NB4 (cell line): ENCODE results near the gene KHK.
A peak's percentile ranks its signal among the peaks of the same experiment; 100 is the strongest.
"Not testable (repeated sequence)": the region's sequence is repeated elsewhere in the genome, so short reads cannot be mapped to it uniquely, and the experiment has no call there.

ENCODE experiments used
- DNase-seq: peaks from one replicate; pipeline ENCODE4 v3.0.0; 2010; ENCODE audit warnings: low read depth
- H3K4me3 ChIP-seq: one replicate; pipeline ENCODE4 v1.5.1; 2011; ENCODE audit warnings: mild to moderate bottlenecking, low read depth, low read length, moderate library complexity
- MYC ChIP-seq: IDR thresholded peaks from 2 replicates; pipeline ENCODE4 v1.6.1; 2011; ENCODE audit warnings: low read depth, low read length
- POLR2A ChIP-seq: IDR thresholded peaks from 2 replicates; pipeline ENCODE4 v1.6.1; 2011; ENCODE audit warnings: mild to moderate bottlenecking; ENCODE audit not compliant: insufficient read length; ENCODE audit errors: extremely low read depth
- TF ChIP-seq, protein P1 (sequence below): IDR thresholded peaks from 2 replicates; pipeline ENCODE4 v1.6.1; 2011; ENCODE audit warnings: low read depth, low read length
- TF ChIP-seq, protein P2 (sequence below): IDR thresholded peaks from one replicate; pipeline ENCODE4 v1.5.1; 2012; ENCODE audit warnings: low read depth, low read length

The KHK gene

DNA sequence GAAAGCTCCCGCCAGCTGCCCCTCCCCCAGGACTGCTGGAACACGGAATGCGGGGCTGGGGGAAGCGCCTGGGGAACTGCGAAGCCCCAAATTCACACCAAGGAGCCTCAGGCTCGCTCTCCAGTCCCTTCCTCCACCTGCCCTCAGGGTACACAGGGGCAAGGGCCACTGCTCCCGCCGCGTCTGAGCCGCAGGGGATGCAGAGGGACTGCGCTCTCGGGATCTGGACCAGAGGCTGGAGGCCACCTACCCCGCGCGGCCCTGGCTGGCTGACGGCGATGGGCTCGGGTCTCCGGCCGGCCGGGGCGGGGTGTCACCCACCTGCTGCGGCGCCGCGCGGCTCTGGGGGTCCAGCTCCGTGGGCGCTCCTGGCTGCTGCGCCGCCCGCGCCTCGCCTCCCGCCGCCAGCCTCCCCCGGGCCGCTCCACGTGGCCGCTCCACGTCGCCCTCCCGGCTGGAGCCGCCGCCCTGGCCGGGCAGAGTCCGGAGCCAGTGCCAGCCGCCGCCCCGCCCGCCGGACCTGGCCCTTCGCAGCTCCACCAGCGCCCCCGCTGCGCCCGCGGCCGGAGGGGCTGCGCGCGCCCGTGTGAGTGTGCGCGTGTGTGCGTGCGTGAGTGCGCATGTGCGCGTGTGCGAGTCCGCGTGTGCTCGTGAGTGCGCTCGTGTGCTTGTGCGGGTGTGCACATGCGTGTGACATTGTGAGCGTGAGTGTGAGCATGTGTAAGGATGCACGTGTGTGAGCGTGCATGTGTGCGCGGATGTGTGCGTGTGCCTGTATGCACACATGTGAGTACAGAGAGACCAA is 32.2 kb downstream of the KHK start, which contains the start of gene CGREF1:
Gene CGREF1, minus strand, starts transcription at position 604 of the 805 bp plus-strand sequence. CDS start 14,762 bp downstream, outside the sequence.
- peak within 1 kb of the TSS; percentile 19 for H3K4me3 ChIP-seq
- no peak for DNase-seq
- TF ChIP-seq POLR2A (no peak), MYC (no peak)
- TF ChIP-seq, protein P1, sequence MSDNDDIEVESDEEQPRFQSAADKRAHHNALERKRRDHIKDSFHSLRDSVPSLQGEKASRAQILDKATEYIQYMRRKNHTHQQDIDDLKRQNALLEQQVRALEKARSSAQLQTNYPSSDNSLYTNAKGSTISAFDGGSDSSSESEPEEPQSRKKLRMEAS = no peak
- TF ChIP-seq, protein P2, sequence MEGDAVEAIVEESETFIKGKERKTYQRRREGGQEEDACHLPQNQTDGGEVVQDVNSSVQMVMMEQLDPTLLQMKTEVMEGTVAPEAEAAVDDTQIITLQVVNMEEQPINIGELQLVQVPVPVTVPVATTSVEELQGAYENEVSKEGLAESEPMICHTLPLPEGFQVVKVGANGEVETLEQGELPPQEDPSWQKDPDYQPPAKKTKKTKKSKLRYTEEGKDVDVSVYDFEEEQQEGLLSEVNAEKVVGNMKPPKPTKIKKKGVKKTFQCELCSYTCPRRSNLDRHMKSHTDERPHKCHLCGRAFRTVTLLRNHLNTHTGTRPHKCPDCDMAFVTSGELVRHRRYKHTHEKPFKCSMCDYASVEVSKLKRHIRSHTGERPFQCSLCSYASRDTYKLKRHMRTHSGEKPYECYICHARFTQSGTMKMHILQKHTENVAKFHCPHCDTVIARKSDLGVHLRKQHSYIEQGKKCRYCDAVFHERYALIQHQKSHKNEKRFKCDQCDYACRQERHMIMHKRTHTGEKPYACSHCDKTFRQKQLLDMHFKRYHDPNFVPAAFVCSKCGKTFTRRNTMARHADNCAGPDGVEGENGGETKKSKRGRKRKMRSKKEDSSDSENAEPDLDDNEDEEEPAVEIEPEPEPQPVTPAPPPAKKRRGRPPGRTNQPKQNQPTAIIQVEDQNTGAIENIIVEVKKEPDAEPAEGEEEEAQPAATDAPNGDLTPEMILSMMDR = no peak

DNA sequence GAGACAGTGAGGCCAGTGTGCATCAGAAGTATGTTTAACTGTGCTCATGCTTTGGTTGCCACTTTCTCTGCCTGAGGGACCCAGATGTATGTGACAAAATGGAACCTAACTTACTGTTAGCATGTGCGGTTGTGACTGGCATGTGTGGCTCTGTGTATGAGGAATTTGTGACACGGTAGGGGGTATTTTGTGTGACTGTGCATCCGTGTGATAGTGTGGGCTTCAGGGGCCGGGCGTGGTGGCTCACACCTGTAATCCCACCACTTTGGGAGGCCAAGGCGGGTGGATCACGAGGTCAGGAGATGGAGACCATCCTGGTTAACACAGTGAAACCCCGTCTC is 32.7 kb downstream of the KHK start:
- DNase-seq = not testable (repeated sequence)
- H3K4me3 ChIP-seq = peak overlapping the region; percentile 19

DNA sequence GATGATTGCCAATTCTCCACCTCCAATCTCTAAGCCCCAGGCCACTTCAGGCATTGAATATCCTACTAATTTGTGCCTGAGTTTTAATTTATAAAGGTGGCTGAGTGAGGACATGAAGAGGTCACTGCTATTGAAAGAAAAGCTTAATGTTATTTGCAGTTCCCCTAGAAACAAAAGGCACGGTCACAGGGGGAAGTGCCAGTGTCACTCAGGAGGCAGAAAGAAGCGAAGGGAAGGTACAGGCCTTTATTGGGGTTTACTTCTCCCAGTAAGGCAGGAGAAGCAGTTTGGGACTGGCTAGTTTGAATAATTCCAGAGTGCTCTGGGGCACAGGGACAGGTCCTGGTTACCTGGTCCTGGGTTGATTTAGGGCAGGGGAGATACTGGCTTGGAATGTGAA is 35.3 kb downstream of the KHK start:
- TF ChIP-seq, protein P1 = no peak
- TF ChIP-seq POLR2A (no peak), MYC (no peak)
- TF ChIP-seq, protein P2 = no peak
- DNase-seq = no peak
- no peak overlapping the region for H3K4me3 ChIP-seq

DNA sequence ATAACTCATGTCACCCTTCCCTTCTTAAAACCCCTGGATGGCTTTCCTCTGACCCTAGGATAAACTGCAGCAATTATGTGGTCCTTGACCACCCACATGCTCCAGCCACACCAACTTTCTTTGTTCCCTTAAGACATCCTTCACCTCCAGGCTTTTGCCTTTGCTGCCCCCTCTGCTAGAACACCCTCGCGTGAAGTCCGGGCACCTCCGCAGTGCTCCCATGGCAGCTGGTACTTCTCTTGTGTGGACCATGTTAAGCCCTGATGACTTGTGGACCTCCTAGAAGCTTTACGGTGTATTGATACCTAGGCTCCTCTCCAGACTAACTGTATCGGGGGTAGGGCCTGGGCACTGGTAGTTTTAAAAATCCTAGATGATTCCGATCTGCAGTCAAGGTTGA is 36.2 kb downstream of the KHK start:
- no peak overlapping the region for H3K4me3 ChIP-seq
- no peak for TF ChIP-seq POLR2A
- TF ChIP-seq, protein P1 = no peak
- no peak for TF ChIP-seq MYC
- TF ChIP-seq, protein P2 = no peak
- DNase-seq = no peak

DNA sequence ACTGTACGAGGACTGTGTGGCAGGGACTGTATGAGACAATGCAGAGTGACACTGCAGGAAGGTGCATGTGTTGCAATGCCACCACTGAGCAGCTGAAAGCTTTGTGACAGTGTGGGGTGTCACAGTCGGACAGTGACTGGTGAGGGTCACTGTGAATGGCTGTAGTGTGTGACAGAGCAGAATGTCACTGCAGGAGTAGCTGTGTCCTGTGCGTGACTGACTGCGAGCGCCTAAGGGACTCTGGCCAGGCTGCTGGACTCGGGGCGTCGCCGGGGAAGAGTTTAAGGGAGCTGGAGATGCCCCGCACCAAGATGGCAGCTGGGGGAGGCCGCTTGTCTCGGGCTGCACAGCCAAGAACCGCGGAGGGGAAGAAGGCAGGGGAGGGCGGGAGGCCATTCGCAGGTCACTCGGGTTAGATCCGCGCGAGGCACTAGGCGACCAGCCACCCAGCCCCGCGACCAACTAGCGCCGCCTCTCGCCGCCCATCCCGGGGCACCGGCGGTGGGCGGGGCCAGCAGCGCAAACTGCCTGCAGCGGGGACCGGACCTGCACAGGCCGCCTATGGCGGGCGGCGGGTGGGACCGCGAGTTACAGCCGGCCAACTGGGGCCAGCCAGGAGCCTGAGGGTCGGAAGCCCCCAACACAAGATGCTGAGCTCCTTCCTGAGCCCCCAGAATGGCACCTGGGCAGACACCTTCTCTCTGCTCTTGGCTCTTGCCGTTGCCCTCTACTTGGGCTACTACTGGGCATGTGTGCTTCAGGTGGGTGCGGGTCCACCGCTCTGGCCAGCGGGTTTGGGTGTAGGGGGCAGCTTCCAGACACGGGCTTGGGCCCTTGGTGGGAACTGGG is 37.0 kb downstream of the KHK start, which contains the start of gene ABHD1:
Gene ABHD1, plus strand, starts transcription at position 514 of the 849 bp plus-strand sequence. Its CDS starts 134 bp downstream, at position 648.
- no peak for TF ChIP-seq MYC
- DNase-seq = peak; percentile 69
- peak within 1 kb of the TSS; percentile 58 for H3K4me3 ChIP-seq

DNA sequence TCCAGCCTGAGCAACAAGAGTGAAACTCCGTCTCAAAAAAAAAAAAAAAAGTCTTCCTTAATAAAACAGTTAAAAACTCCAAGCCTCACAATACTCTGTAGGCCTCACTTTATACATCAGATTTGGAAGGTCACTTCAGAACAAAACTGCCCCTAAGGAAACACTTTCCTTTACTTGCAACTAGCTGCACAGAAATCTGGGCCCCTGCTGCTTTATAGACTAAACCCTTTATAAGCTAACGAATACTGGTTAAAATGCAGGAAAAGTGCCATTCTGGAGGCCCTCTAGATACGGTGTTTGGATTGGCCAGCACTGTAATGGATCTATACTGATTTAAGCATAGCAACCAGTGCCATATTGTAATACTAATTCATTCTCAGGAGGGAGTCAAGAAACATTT is 38.5 kb downstream of the KHK start:
- no peak for TF ChIP-seq MYC
- TF ChIP-seq, protein P2 = no peak
- TF ChIP-seq POLR2A = no peak
- TF ChIP-seq, protein P1 = no peak
- H3K4me3 ChIP-seq = no peak overlapping the region
- no peak for DNase-seq
